Activated CD4-positive, alpha-beta T cell treated with anti-CD3 and anti-CD28 coated beads, Interleukin-2, amount 10 ng/mL, durations not matched to agents 7 days and 5 days (primary cell): Measurements from ENCODE around the gene NPAS1. TPM values are rescaled to one million over a fixed set of nuclear protein-coding genes. Genes with fewer than 3 reads are reported as not detected.
"Not testable (repeated sequence)": the region's sequence is repeated elsewhere in the genome, so short reads cannot be mapped to it uniquely, and the experiment has no call there.

Source experiments
- CTCF ChIA-PET: fragments of 350-600 bp; sonication (Branson Sonifier 250); formaldehyde crosslinking; loops from one replicate; lab custom pipeline; 2021; ENCODE audit warnings: antibody characterized with exemption; lab: Charles Lee
- POLR2A ChIA-PET: fragments of 350-600 bp; sonication (Branson Sonifier 250); formaldehyde crosslinking; loops from one replicate; lab custom pipeline; 2021; ENCODE audit warnings: antibody characterized with exemption; lab: Charles Lee
- DNase-seq: peaks from one replicate; pipeline ENCODE4 v3.0.0-alpha.2; 2020
- H3K27ac Mint-ChIP-seq: one replicate; pipeline ENCODE4 v1.8.0; 2021; ENCODE audit warnings: mild to moderate bottlenecking, moderate library complexity, mixed read lengths
- H3K27me3 Mint-ChIP-seq: one replicate; pipeline ENCODE4 v1.8.0; 2021; ENCODE audit warnings: mixed read lengths
- H3K36me3 Mint-ChIP-seq: one replicate; pipeline ENCODE4 v1.8.0; 2021; ENCODE audit warnings: low read depth, mixed read lengths
- H3K4me1 Mint-ChIP-seq: one replicate; pipeline ENCODE4 v1.8.0; 2021; ENCODE audit warnings: mixed read lengths
- H3K4me3 Mint-ChIP-seq: one replicate; pipeline ENCODE4 v1.8.0; 2021; ENCODE audit warnings: mild to moderate bottlenecking, moderate library complexity, mixed read lengths
- H3K9me3 Mint-ChIP-seq: one replicate; pipeline ENCODE4 v1.8.0; 2021; ENCODE audit warnings: mixed read lengths
- total RNA-seq, 2 experiments: library from RNA; stranded (reverse); gene quantifications; one replicate each; pipeline ENCODE4 v1.2.3, GENCODE V29; 2021

The NPAS1 gene
- total RNA-seq, 2 experiments from 2014 or later = not detected

GRCh38 chr19:47047272-47047762 is 27.7 kb downstream of the NPAS1 start:
- ChIA-PET POLR2A (no interaction called here), CTCF (interaction anchor here (0.7 to 2.8 kb wide), 3 partner anchors 11 to 197 kb away, joined by 3 to 17 read pairs (median 4); no protein-coding TSS in a partner anchor)
- Mint-ChIP-seq H3K9me3 (no peaks in the 10 kb centered on the region), H3K36me3 (no peaks in the 10 kb centered on the region), H3K27ac (peak overlapping the region; percentile 91), H3K4me3 (peak overlapping the region; percentile 88), H3K27me3 (no peaks in the 10 kb centered on the region), H3K4me1 (peaks cover 24% of the 10 kb centered on the region)
- DNase-seq = no peak

GRCh38 chr19:47047763-47048405 is 28.2 kb downstream of the NPAS1 start:
- Mint-ChIP-seq H3K9me3 (no peaks in the 10 kb centered on the region), H3K27ac (peak overlapping the region; percentile 91), H3K4me3 (peak overlapping the region; percentile 88), H3K4me1 (peaks cover 24% of the 10 kb centered on the region), H3K36me3 (no peaks in the 10 kb centered on the region), H3K27me3 (no peaks in the 10 kb centered on the region)
- POLR2A ChIA-PET = no interaction called here
- CTCF ChIA-PET = interaction anchor here (0.6 to 2.8 kb wide), 5 partner anchors 12 to 196 kb away, joined by 3 to 17 read pairs (median 4); no protein-coding TSS in a partner anchor
- DNase-seq = peak; percentile 86

- Mint-ChIP-seq H3K4me1 (peaks cover 24% of the 10 kb centered on the region), H3K4me3 (peak overlapping the region; percentile 88), H3K36me3 (no peaks in the 10 kb centered on the region), H3K27ac (peak overlapping the region; percentile 95), H3K9me3 (no peaks in the 10 kb centered on the region), H3K27me3 (peaks cover 4% of the 10 kb centered on the region)
- ChIA-PET CTCF (interaction anchor here (0.6 kb wide), 1 partner anchor 114 kb away, joined by 3 read pairs; no protein-coding TSS in a partner anchor), POLR2A (interaction anchor here (0.7 kb wide), 1 partner anchor 42 kb away, joined by 4 read pairs; no protein-coding TSS in a partner anchor)
- no peak for DNase-seq
Measured at GRCh38 chr19:47049307-47049700, 29.7 kb downstream of the NPAS1 start.

GRCh38 chr19:47050562-47050961 is 30.9 kb downstream of the NPAS1 start:
- H3K27me3 Mint-ChIP-seq, H3K27ac Mint-ChIP-seq, H3K4me3 Mint-ChIP-seq, DNase-seq, H3K9me3 Mint-ChIP-seq, H3K36me3 Mint-ChIP-seq, CTCF ChIA-PET, POLR2A ChIA-PET: not testable (repeated sequence)
- H3K4me1 Mint-ChIP-seq = peaks cover 24% of the 10 kb centered on the region

- POLR2A ChIA-PET = interaction anchor here (0.6 to 0.7 kb wide), 2 partner anchors 57 to 76 kb away, joined by 3 read pairs; partner anchors contain the start of gene ZC3H4
- DNase-seq = no peak
Measured at GRCh38 chr19:47056411-47056810, 36.8 kb downstream of the NPAS1 start.

GRCh38 chr19:47057328-47057727 is 37.7 kb downstream of the NPAS1 start:
- CTCF ChIA-PET = interaction anchor here (0.9 to 2.0 kb wide), 2 partner anchors 38 to 190 kb away, joined by 3 to 4 read pairs; no protein-coding TSS in a partner anchor

More at GRCh38 chr19:47056411-47056810, 36.8 kb downstream of the NPAS1 start:
- no peaks in the 10 kb centered on the region for H3K4me1 Mint-ChIP-seq
- no peaks in the 10 kb centered on the region for H3K9me3 Mint-ChIP-seq
- no peak overlapping the region for H3K4me3 Mint-ChIP-seq
- H3K27me3 Mint-ChIP-seq = peaks cover 4% of the 10 kb centered on the region
- no peaks in the 10 kb centered on the region for H3K36me3 Mint-ChIP-seq
- no peak overlapping the region for H3K27ac Mint-ChIP-seq
- CTCF ChIA-PET = interaction anchor here (0.7 to 1.1 kb wide), 4 partner anchors 27 to 81 kb away, joined by 3 to 5 read pairs (median 3); no protein-coding TSS in a partner anchor

GRCh38 chr19:47058621-47059022 is 39.0 kb downstream of the NPAS1 start:
- ChIA-PET POLR2A (no interaction called here), CTCF (interaction anchor here (0.9 to 2.0 kb wide), 4 partner anchors 22 to 79 kb away, joined by 3 to 4 read pairs (median 4); no protein-coding TSS in a partner anchor)
- Mint-ChIP-seq H3K9me3 (no peaks in the 10 kb centered on the region), H3K4me3 (no peak overlapping the region), H3K4me1 (no peaks in the 10 kb centered on the region), H3K27ac (no peak overlapping the region), H3K36me3 (peaks cover 2% of the 10 kb centered on the region), H3K27me3 (peaks cover 4% of the 10 kb centered on the region)
- no peak for DNase-seq

More at GRCh38 chr19:47057328-47057727, 37.7 kb downstream of the NPAS1 start:
- POLR2A ChIA-PET = no interaction called here
- no peaks in the 10 kb centered on the region for H3K9me3 Mint-ChIP-seq
- H3K36me3 Mint-ChIP-seq = no peaks in the 10 kb centered on the region
- no peak overlapping the region for H3K27ac Mint-ChIP-seq
- peaks cover 4% of the 10 kb centered on the region for H3K27me3 Mint-ChIP-seq
- no peak for DNase-seq
- H3K4me1 Mint-ChIP-seq = no peaks in the 10 kb centered on the region
- no peak overlapping the region for H3K4me3 Mint-ChIP-seq

GRCh38 chr19:47063874-47064273 is 44.2 kb downstream of the NPAS1 start:
- H3K36me3 Mint-ChIP-seq = peaks cover 8% of the 10 kb centered on the region
- H3K9me3 Mint-ChIP-seq = no peaks in the 10 kb centered on the region
- H3K27me3 Mint-ChIP-seq = no peaks in the 10 kb centered on the region
- ChIA-PET CTCF (interaction anchor here (0.9 to 1.4 kb wide), 2 partner anchors 50 to 51 kb away, joined by 3 to 4 read pairs; partner anchors contain the start of gene ZC3H4), POLR2A (no interaction called here)
- no peaks in the 10 kb centered on the region for H3K4me1 Mint-ChIP-seq
- no peak for DNase-seq
- no peak overlapping the region for H3K4me3 Mint-ChIP-seq
- no peak overlapping the region for H3K27ac Mint-ChIP-seq

- Mint-ChIP-seq H3K9me3 (no peaks in the 10 kb centered on the region), H3K27ac (no peak overlapping the region), H3K4me1 (no peaks in the 10 kb centered on the region), H3K36me3 (peaks cover 10% of the 10 kb centered on the region), H3K4me3 (no peak overlapping the region), H3K27me3 (no peaks in the 10 kb centered on the region)
- ChIA-PET POLR2A (no interaction called here), CTCF (no interaction called here)
- no peak for DNase-seq
Measured at GRCh38 chr19:47065242-47065641, 45.6 kb downstream of the NPAS1 start.

GRCh38 chr19:47066376-47067214 is 47.0 kb downstream of the NPAS1 start:
- POLR2A ChIA-PET = no interaction called here
- no peak for DNase-seq
- H3K4me3 Mint-ChIP-seq = no peak overlapping the region
- no peak overlapping the region for H3K27ac Mint-ChIP-seq
- H3K9me3 Mint-ChIP-seq = no peaks in the 10 kb centered on the region
- H3K4me1 Mint-ChIP-seq = no peaks in the 10 kb centered on the region
- no peaks in the 10 kb centered on the region for H3K27me3 Mint-ChIP-seq
- CTCF ChIA-PET = interaction anchor here (2.3 kb wide), 1 partner anchor 13 kb away, joined by 6 read pairs; no protein-coding TSS in a partner anchor
- peaks cover 23% of the 10 kb centered on the region for H3K36me3 Mint-ChIP-seq

- H3K36me3 Mint-ChIP-seq = peaks cover 26% of the 10 kb centered on the region
- ChIA-PET POLR2A (no interaction called here), CTCF (interaction anchor here (1.5 to 2.3 kb wide), 2 partner anchors 12 to 177 kb away, joined by 4 to 6 read pairs; no protein-coding TSS in a partner anchor)
- no peaks in the 10 kb centered on the region for H3K27me3 Mint-ChIP-seq
- H3K27ac Mint-ChIP-seq = no peak overlapping the region
- no peaks in the 10 kb centered on the region for H3K9me3 Mint-ChIP-seq
- no peak for DNase-seq
- no peak overlapping the region for H3K4me3 Mint-ChIP-seq
- no peaks in the 10 kb centered on the region for H3K4me1 Mint-ChIP-seq
Measured at GRCh38 chr19:47067215-47067847, 47.7 kb downstream of the NPAS1 start.

GRCh38 chr19:47068246-47068645 is 48.6 kb downstream of the NPAS1 start:
- ChIA-PET POLR2A (no interaction called here), CTCF (interaction anchor here (0.8 to 2.3 kb wide), 3 partner anchors 11 to 176 kb away, joined by 4 to 6 read pairs (median 4); no protein-coding TSS in a partner anchor)
- no peak for DNase-seq

More at GRCh38 chr19:47068246-47068645, 48.6 kb downstream of the NPAS1 start:
- no peaks in the 10 kb centered on the region for H3K4me1 Mint-ChIP-seq
- no peak overlapping the region for H3K27ac Mint-ChIP-seq
- H3K36me3 Mint-ChIP-seq = peaks cover 31% of the 10 kb centered on the region
- H3K27me3 Mint-ChIP-seq = no peaks in the 10 kb centered on the region
- H3K9me3 Mint-ChIP-seq = no peaks in the 10 kb centered on the region
- no peak overlapping the region for H3K4me3 Mint-ChIP-seq
